Activated T-cell treated with anti-CD3 and anti-CD28 coated beads for 48 hours (primary cell): ENCODE data around the gene ADCY2.
A peak's percentile ranks its signal among the peaks of the same experiment; 100 is the strongest.

ENCODE experiments used
- DNase-seq: peaks from one replicate; pipeline ENCODE4 v3.0.0-alpha.2; 2020; ENCODE audit warnings: low read depth

Gene ADCY2

GRCh38 chr5:7869474-7870136, 473.7 kb downstream of the ADCY2 start:
- peak; percentile 24 for DNase-seq

- no peak for DNase-seq
Observed at GRCh38 chr5:7871653-7872052, 475.7 kb downstream of the ADCY2 start.

- DNase-seq, result no peak
Observed at GRCh38 chr5:7872517-7873130, 476.7 kb downstream of the ADCY2 start.

- no peak for DNase-seq
Observed at GRCh38 chr5:7873216-7873615, 477.3 kb downstream of the ADCY2 start.

- DNase-seq, result no peak
Observed at GRCh38 chr5:7874639-7875038, 478.7 kb downstream of the ADCY2 start.

- no peak for DNase-seq
Observed at GRCh38 chr5:7875151-7875550, 479.2 kb downstream of the ADCY2 start.

- DNase-seq, result no peak
Observed at GRCh38 chr5:7876867-7877266, 480.9 kb downstream of the ADCY2 start.

- DNase-seq, result no peak
Observed at GRCh38 chr5:7877851-7878250, 481.9 kb downstream of the ADCY2 start.

GRCh38 chr5:7878381-7878873, 482.5 kb downstream of the ADCY2 start:
- no peak for DNase-seq
